Measurements from ENCODE around the gene OCEL1. TPM values are rescaled to one million over a fixed set of nuclear protein-coding genes. Genes with fewer than 3 reads are reported as not detected.

The OCEL1 gene
- total and polyA plus RNA-seq, 7 experiments from 2014 or later, result 21.8 to 41.1 (median 31.2) TPM

- Histone ChIP-seq H3K4me1 (ENCODE audit: control insufficient read depth in 2 of 2, insufficient read depth in 2 of 2, low read length in 2 of 2) (peaks cover 0 to 11% of the 10 kb centered on the region in 2 donors), H3K4me3 (ENCODE audit: low read length) (peak overlapping the region; percentile 74), H3K27ac (ENCODE audit: low read depth, low read length) (peak overlapping the region; percentile 64), H3K36me3 (ENCODE audit: control insufficient read depth in 2 of 3, insufficient read depth in 3 of 3, low read length in 3 of 3) (peaks cover 0 to 4% (median 3%) of the 10 kb centered on the region in 3 experiments), H3K27me3 (ENCODE audit: control insufficient read depth in 2 of 2, insufficient read depth in 2 of 2, low read length in 2 of 2) (no peaks in the 10 kb centered on the region), H3K9me3 (ENCODE audit: control insufficient read depth in 2 of 3, low read length in 3 of 3) (no peaks in the 10 kb centered on the region)
- DNase-seq (peak; percentile 62 to 75 (median 73)), ATAC-seq (peak; percentile 95)
- Mint-ChIP-seq H3K4me1 (peaks cover 4 to 22% (median 13%) of the 10 kb centered on the region in 7 donors), H3K9me3 (no peaks in the 10 kb centered on the region), H3K27ac (peak overlapping the region in 4 of 9 donors; percentile 12 to 77 (median 58)), H3K4me3 (peak overlapping the region; percentile 67 to 88 (median 82)), H3K27me3 (no peaks in the 10 kb centered on the region), H3K36me3 (peaks cover 0 to 3% (median 0%) of the 10 kb centered on the region in 5 donors)
- POLR2A ChIA-PET, result interaction anchor here (0.6 to 4.2 kb wide), 15 partner anchors 9 to 844 kb away, joined by 3 to 37 read pairs (median 6); partner anchors contain the start of genes BABAM1, OCEL1, USE1 and USHBP1
- intact Hi-C loops (cut with micrococcal nuclease), result loop anchor here (1.0 to 2.0 kb wide), 12 partner anchors 9 to 169 kb away; partner anchors contain the start of genes OCEL1 (in 2 of the 2), USE1 (in 2 of the 2), BABAM1 (in 1 of the 2) and HAUS8 (in 1 of the 2)
- CTCF ChIA-PET, result interaction anchor here (0.6 to 2.2 kb wide), 8 partner anchors 10 to 782 kb away, joined by 3 to 13 read pairs (median 4); partner anchors contain the start of genes OCEL1 and USE1
Measured at GRCh38 chr19:17235300-17235970, 9.4 kb downstream of the OCEL1 start.

GRCh38 chr19:17235971-17236777 is 10.1 kb downstream of the OCEL1 start:
- no peaks in the 10 kb centered on the region for H3K27me3 ChIP-seq (ENCODE audit: control insufficient read depth in 2 of 2, insufficient read depth in 2 of 2, low read length in 2 of 2)
- Mint-ChIP-seq H3K4me1 (peaks cover 4 to 22% (median 16%) of the 10 kb centered on the region in 7 donors), H3K27ac (peak overlapping the region in 1 of 9 donors; percentile 23), H3K9me3 (no peaks in the 10 kb centered on the region), H3K36me3 (peaks cover 0 to 3% (median 0%) of the 10 kb centered on the region in 5 donors), H3K4me3 (peak overlapping the region in 9 of 10 donors; percentile 39 to 88 (median 67)), H3K27me3 (no peaks in the 10 kb centered on the region)
- CTCF ChIA-PET, result interaction anchor here (0.6 to 2.2 kb wide), 9 partner anchors 10 to 783 kb away, joined by 3 to 13 read pairs (median 3); partner anchors contain the start of genes OCEL1 and USE1
- ATAC-seq (peak; percentile 49), DNase-seq (no peak)
- intact Hi-C loops (cut with micrococcal nuclease), result loop anchor here (1.0 to 2.0 kb wide), 12 partner anchors 9 to 169 kb away; partner anchors contain the start of genes OCEL1 (in 2 of the 2), USE1 (in 2 of the 2), BABAM1 (in 1 of the 2) and HAUS8 (in 1 of the 2)
- no peaks in the 10 kb centered on the region for H3K9me3 ChIP-seq (ENCODE audit: control insufficient read depth in 2 of 3, low read length in 3 of 3)
- peaks cover 0 to 4% (median 3%) of the 10 kb centered on the region in 3 experiments for H3K36me3 ChIP-seq (ENCODE audit: control insufficient read depth in 2 of 3, insufficient read depth in 3 of 3, low read length in 3 of 3)
- peak overlapping the region; percentile 74 for H3K4me3 ChIP-seq (ENCODE audit: low read length)
- POLR2A ChIA-PET, result interaction anchor here (0.5 to 4.2 kb wide), 14 partner anchors 8 to 169 kb away, joined by 3 to 37 read pairs (median 6); partner anchors contain the start of genes BABAM1, OCEL1, USE1 and USHBP1
- peak overlapping the region; percentile 64 for H3K27ac ChIP-seq (ENCODE audit: low read depth, low read length)
- H3K4me1 ChIP-seq (ENCODE audit: control insufficient read depth in 2 of 2, insufficient read depth in 2 of 2, low read length in 2 of 2), result peaks cover 0 to 11% of the 10 kb centered on the region in 2 donors

GRCh38 chr19:17236811-17237543 is 11.0 kb downstream of the OCEL1 start:
- intact Hi-C loops (cut with micrococcal nuclease), result no loop called here
- POLR2A ChIA-PET, result interaction anchor here (0.5 to 4.2 kb wide), 4 partner anchors 11 to 38 kb away, joined by 3 to 37 read pairs (median 17); partner anchors contain the start of genes OCEL1 and USE1
- peaks cover 0 to under 1% (median 0%) of the 10 kb centered on the region in 5 donors for H3K36me3 Mint-ChIP-seq

GRCh38 chr19:17237747-17238706 is 12.0 kb downstream of the OCEL1 start:
- Histone ChIP-seq H3K4me1 (ENCODE audit: control insufficient read depth in 2 of 2, insufficient read depth in 2 of 2, low read length in 2 of 2) (peaks cover 0 to 11% of the 10 kb centered on the region in 2 donors), H3K36me3 (ENCODE audit: control insufficient read depth in 2 of 3, insufficient read depth in 3 of 3, low read length in 3 of 3) (no peaks in the 10 kb centered on the region), H3K27ac (ENCODE audit: low read depth, low read length) (no peak overlapping the region), H3K27me3 (ENCODE audit: control insufficient read depth in 2 of 2, insufficient read depth in 2 of 2, low read length in 2 of 2) (no peaks in the 10 kb centered on the region), H3K4me3 (ENCODE audit: low read length) (no peak overlapping the region), H3K9me3 (ENCODE audit: control insufficient read depth in 2 of 3, low read length in 3 of 3) (no peaks in the 10 kb centered on the region)
- ChIA-PET CTCF (interaction anchor here (1.4 kb wide), 1 partner anchor 23 kb away, joined by 5 read pairs; the partner anchor contains the start of gene USE1), POLR2A (interaction anchor here (4.2 kb wide), 1 partner anchor 22 kb away, joined by 30 read pairs; the partner anchor contains the start of gene USE1)
- Mint-ChIP-seq H3K36me3 (no peaks in the 10 kb centered on the region), H3K4me3 (peak overlapping the region in 6 of 10 donors; percentile 23 to 82 (median 38)), H3K4me1 (peaks cover 4 to 22% (median 16%) of the 10 kb centered on the region in 7 donors), H3K27me3 (no peaks in the 10 kb centered on the region), H3K9me3 (no peaks in the 10 kb centered on the region), H3K27ac (peak overlapping the region in 3 of 9 donors; percentile 16 to 52 (median 40))
- ATAC-seq (no peak), DNase-seq (no peak)
- intact Hi-C loops (cut with micrococcal nuclease), result no loop called here

More at GRCh38 chr19:17236811-17237543, 11.0 kb downstream of the OCEL1 start:
- H3K4me3 ChIP-seq (ENCODE audit: low read length), result no peak overlapping the region
- peaks cover 0 to 11% of the 10 kb centered on the region in 2 donors for H3K4me1 ChIP-seq (ENCODE audit: control insufficient read depth in 2 of 2, insufficient read depth in 2 of 2, low read length in 2 of 2)
- CTCF ChIA-PET, result interaction anchor here (1.1 to 2.2 kb wide), 3 partner anchors 11 to 32 kb away, joined by 3 to 13 read pairs (median 5); partner anchors contain the start of genes OCEL1 and USE1
- DNase-seq (no peak), ATAC-seq (no peak)
- Mint-ChIP-seq H3K27ac (peak overlapping the region in 2 of 9 donors; percentile 23 to 40), H3K9me3 (no peaks in the 10 kb centered on the region), H3K4me1 (peaks cover 4 to 22% (median 16%) of the 10 kb centered on the region in 7 donors), H3K27me3 (no peaks in the 10 kb centered on the region), H3K4me3 (peak overlapping the region in 7 of 10 donors; percentile 27 to 88 (median 41))
- H3K27me3 ChIP-seq (ENCODE audit: control insufficient read depth in 2 of 2, insufficient read depth in 2 of 2, low read length in 2 of 2), result no peaks in the 10 kb centered on the region
- no peak overlapping the region for H3K27ac ChIP-seq (ENCODE audit: low read depth, low read length)
- H3K9me3 ChIP-seq (ENCODE audit: control insufficient read depth in 2 of 3, low read length in 3 of 3), result no peaks in the 10 kb centered on the region
- peaks cover 0 to 2% (median 1%) of the 10 kb centered on the region in 3 experiments for H3K36me3 ChIP-seq (ENCODE audit: control insufficient read depth in 2 of 3, insufficient read depth in 3 of 3, low read length in 3 of 3)

GRCh38 chr19:17240062-17240752 is 14.2 kb downstream of the OCEL1 start:
- Histone ChIP-seq H3K27ac (ENCODE audit: low read depth, low read length) (no peak overlapping the region), H3K4me1 (ENCODE audit: control insufficient read depth in 2 of 2, insufficient read depth in 2 of 2, low read length in 2 of 2) (no peaks in the 10 kb centered on the region), H3K9me3 (ENCODE audit: control insufficient read depth in 2 of 3, low read length in 3 of 3) (no peaks in the 10 kb centered on the region), H3K36me3 (ENCODE audit: control insufficient read depth in 2 of 3, insufficient read depth in 3 of 3, low read length in 3 of 3) (no peaks in the 10 kb centered on the region), H3K27me3 (ENCODE audit: control insufficient read depth in 2 of 2, insufficient read depth in 2 of 2, low read length in 2 of 2) (no peaks in the 10 kb centered on the region), H3K4me3 (ENCODE audit: low read length) (no peak overlapping the region)
- POLR2A ChIA-PET, result interaction anchor here (0.6 to 1.4 kb wide), 2 partner anchors 24 to 538 kb away, joined by 3 to 4 read pairs; no protein-coding TSS in a partner anchor
- peaks cover 0 to 10% (median 0%) of the 10 kb centered on the region in 7 donors for H3K4me1 Mint-ChIP-seq
- no peaks in the 10 kb centered on the region for H3K9me3 Mint-ChIP-seq
- CTCF ChIA-PET, result interaction anchor here (0.5 kb wide), 1 partner anchor 65 kb away, joined by 3 read pairs; no protein-coding TSS in a partner anchor
- no peak for DNase-seq
- H3K36me3 Mint-ChIP-seq, result no peaks in the 10 kb centered on the region
- no peak overlapping the region for H3K4me3 Mint-ChIP-seq
- H3K27ac Mint-ChIP-seq, result peak overlapping the region in 1 of 9 donors; percentile 86
- peaks cover 0 to 4% (median 0%) of the 10 kb centered on the region in 5 donors for H3K27me3 Mint-ChIP-seq
- no peak for ATAC-seq
- intact Hi-C loops (cut with micrococcal nuclease), result no loop called here
